Measurements from ENCODE around the gene MT1X.

GRCh38 chr16:56640076-56640475 lies 42.2 kb upstream of the MT1X start:
- TF ChIP-seq CTCF (conservative IDR thresholded peaks at IDR 0.05; ENCODE audit: low read length) (no peak), EZH2phosphoT487 (IDR thresholded peaks at IDR 0.05; ENCODE audit: borderline replicate concordance, low read depth, low read length) (no peak)

Data from OCI-LY7 (cell line).